H9 (cell line): ENCODE results near the gene OTUB2. TPM values are rescaled to one million over a fixed set of nuclear protein-coding genes. Genes with fewer than 3 reads are reported as not detected.

Experiments
- DNase-seq: peaks from one replicate; pipeline ENCODE4 v3.0.0-alpha.2; 2017
- H2AFZ ChIP-seq: one replicate; pipeline ENCODE4 v1.6.1; 2013; ENCODE audit warnings: mild to moderate bottlenecking, low read length, control low read depth, moderate library complexity
- H2AK5ac ChIP-seq: 2 replicates; pipeline ENCODE4 v1.6.1; 2013; ENCODE audit warnings: low read length, control low read depth, mixed read lengths; ENCODE audit not compliant: insufficient read length
- H2BK120ac ChIP-seq: one replicate; pipeline ENCODE4 v1.6.1; 2013; ENCODE audit warnings: low read depth, mild to moderate bottlenecking, low read length, control low read depth, inconsistent platforms; ENCODE audit not compliant: poor library complexity, severe bottlenecking
- H2BK12ac ChIP-seq: 2 replicates; pipeline ENCODE4 v1.6.1; 2013; ENCODE audit warnings: low read length, control low read depth, mixed read lengths, low read depth; ENCODE audit not compliant: insufficient read length
- H2BK15ac ChIP-seq: 2 replicates; pipeline ENCODE4 v1.6.1; 2013; ENCODE audit warnings: low read depth, low read length, control low read depth
- H2BK20ac ChIP-seq: one replicate; pipeline ENCODE4 v1.6.1; 2013; ENCODE audit warnings: low read depth, mild to moderate bottlenecking, low read length, control low read depth, inconsistent platforms; ENCODE audit not compliant: poor library complexity, severe bottlenecking
- H2BK5ac ChIP-seq: 2 replicates; pipeline ENCODE4 v1.6.1; 2013; ENCODE audit warnings: low read length, control low read depth, mixed read lengths; ENCODE audit not compliant: insufficient read length
- H3K14ac ChIP-seq: 2 replicates; pipeline ENCODE4 v1.6.1; 2013; ENCODE audit warnings: low read length, control low read depth; ENCODE audit not compliant: insufficient read depth
- H3K18ac ChIP-seq: 2 replicates; pipeline ENCODE4 v1.6.1; 2013; ENCODE audit warnings: low read depth, mild to moderate bottlenecking, mixed read lengths, low read length, control low read depth; ENCODE audit not compliant: insufficient read length
- H3K23ac ChIP-seq: 2 replicates; pipeline ENCODE4 v1.6.1; 2013; ENCODE audit warnings: low read length, control low read depth, mixed read lengths, low read depth; ENCODE audit not compliant: insufficient read length
- H3K23me2 ChIP-seq: 2 replicates; pipeline ENCODE4 v1.6.1; 2013; ENCODE audit warnings: low read depth, mild to moderate bottlenecking, mixed read lengths, low read length, control low read depth; ENCODE audit not compliant: insufficient read length, poor library complexity, severe bottlenecking
- H3K27ac ChIP-seq: 2 replicates; pipeline ENCODE4 v1.5.1; 2013; ENCODE audit warnings: low read length, control low read depth, mixed read lengths, low read depth; ENCODE audit not compliant: insufficient read length
- H3K27me3 ChIP-seq: 2 replicates; pipeline ENCODE4 v1.6.1; 2013; ENCODE audit warnings: low read length, control low read depth, inconsistent platforms; ENCODE audit not compliant: insufficient read depth
- H3K4ac ChIP-seq: 2 replicates; pipeline ENCODE4 v1.6.1; 2013; ENCODE audit warnings: low read depth, mild to moderate bottlenecking, control low read depth, inconsistent platforms, low read length, moderate library complexity
- H3K4me1 ChIP-seq: 2 replicates; pipeline ENCODE4 v1.6.1; 2013; ENCODE audit warnings: low read length, control low read depth, inconsistent platforms; ENCODE audit not compliant: insufficient read depth
- H3K4me2 ChIP-seq: 2 replicates; pipeline ENCODE4 v1.6.1; 2013; ENCODE audit warnings: low read length, control low read depth, mixed read lengths; ENCODE audit not compliant: insufficient read length, insufficient read depth
- H3K56ac ChIP-seq: 2 replicates; pipeline ENCODE4 v1.6.1; 2013; ENCODE audit warnings: low read depth, mild to moderate bottlenecking, mixed read lengths, low read length, control low read depth; ENCODE audit not compliant: insufficient read length
- H3K79me1 ChIP-seq: 2 replicates; pipeline ENCODE4 v1.6.1; 2013; ENCODE audit warnings: low read depth, mild to moderate bottlenecking, moderate library complexity, low read length, control low read depth, inconsistent platforms; ENCODE audit not compliant: insufficient read depth, poor library complexity, severe bottlenecking
- H3K79me2 ChIP-seq: 2 replicates; pipeline ENCODE4 v1.6.1; 2013; ENCODE audit warnings: low read length, control low read depth, inconsistent platforms; ENCODE audit not compliant: insufficient read depth
- H3K9ac ChIP-seq: 2 replicates; pipeline ENCODE4 v1.6.1; 2013; ENCODE audit warnings: low read length, control low read depth, mixed read lengths; ENCODE audit not compliant: insufficient read length; ENCODE audit errors: extremely low read depth
- H3K9me3 ChIP-seq: one replicate; pipeline ENCODE4 v1.6.1; 2013; ENCODE audit warnings: low read depth, low read length, inconsistent platforms; ENCODE audit not compliant: control insufficient read depth
- H3T11ph ChIP-seq: one replicate; pipeline ENCODE4 v1.6.1; 2013; ENCODE audit warnings: mild to moderate bottlenecking, low read length, control low read depth, inconsistent platforms
- H4K20me1 ChIP-seq: one replicate; pipeline ENCODE4 v1.6.1; 2013; ENCODE audit not compliant: control insufficient read depth, insufficient read length, insufficient read depth
- H4K5ac ChIP-seq: 2 replicates; pipeline ENCODE4 v1.6.1; 2013; ENCODE audit warnings: low read depth, mild to moderate bottlenecking, mixed read lengths, low read length, control low read depth; ENCODE audit not compliant: insufficient read length
- H4K8ac ChIP-seq: replicated peaks from 2 replicates; pipeline ENCODE4 v1.6.1; 2013; ENCODE audit warnings: low read length, control low read depth, mixed read lengths, low read depth; ENCODE audit not compliant: insufficient read length
- H4K91ac ChIP-seq: 2 replicates; pipeline ENCODE4 v1.6.1; 2013; ENCODE audit warnings: low read depth, mild to moderate bottlenecking, moderate library complexity, mixed read lengths, low read length, control low read depth; ENCODE audit not compliant: insufficient read length
- H3K27ac Mint-ChIP-seq, 3 experiments: 2 replicates in 2 of 3; 3 replicates in 1 of 3; pipeline ENCODE4 v1.8.0; 2020 to 2021; ENCODE audit warnings: mixed read lengths in 3 of 3, mild to moderate bottlenecking in 1 of 3, moderate library complexity in 1 of 3
- H3K27me3 Mint-ChIP-seq: 2 replicates; pipeline ENCODE4 v1.8.0; 2021; ENCODE audit warnings: low read depth, mild to moderate bottlenecking, moderate library complexity, mixed read lengths
- H3K36me3 Mint-ChIP-seq, 3 experiments: 2 replicates in 2 of 3; 3 replicates in 1 of 3; pipeline ENCODE4 v1.8.0; 2020 to 2021; ENCODE audit warnings: low read depth in 3 of 3, mixed read lengths in 3 of 3; ENCODE audit not compliant: insufficient read depth in 1 of 3
- H3K4me1 Mint-ChIP-seq, 2 experiments: 2 replicates each; pipeline ENCODE4 v1.8.0; 2020; ENCODE audit warnings: mixed read lengths in 2 of 2
- H3K4me3 Mint-ChIP-seq, 2 experiments: 2 replicates in 1 of 2; 3 replicates in 1 of 2; pipeline ENCODE4 v1.8.0; 2020 to 2021; ENCODE audit warnings: mild to moderate bottlenecking in 2 of 2, mixed read lengths in 2 of 2, moderate library complexity in 1 of 2
- H3K9me3 Mint-ChIP-seq, 2 experiments: 2 replicates in 1 of 2; 3 replicates in 1 of 2; pipeline ENCODE4 v1.8.0; 2020; ENCODE audit warnings: mild to moderate bottlenecking in 2 of 2, mixed read lengths in 2 of 2, moderate library complexity in 1 of 2
- WGBS: extraction: QIAGEN DNeasy Blood & Tissue Kit; methylation state at CpG from one replicate; pipeline ENCODE4 v1.1.7; 2013; ENCODE audit warnings: missing lambda C conversion rate, low lambda C conversion rate, mixed read lengths; ENCODE audit not compliant: insufficient read length; ENCODE audit errors: extremely low coverage; 5-methylcytosine and 5-hydroxymethylcytosine counted together
- total RNA-seq: library from RNA; stranded (reverse); gene quantifications from 2 replicates; pipeline ENCODE4 v1.2.1, GENCODE V29; 2021
- TF ChIP-seq, protein P1 (sequence below): fragments of 200-600 bp; sonication (generic); conservative IDR thresholded peaks from 3 replicates; pipeline ENCODE4 v1.8.0; 2021; ENCODE audit warnings: antibody characterized with exemption, mild to moderate bottlenecking

The OTUB2 gene
- total RNA-seq, 1 experiment from 2014 or later: 3.6 TPM

DNA sequence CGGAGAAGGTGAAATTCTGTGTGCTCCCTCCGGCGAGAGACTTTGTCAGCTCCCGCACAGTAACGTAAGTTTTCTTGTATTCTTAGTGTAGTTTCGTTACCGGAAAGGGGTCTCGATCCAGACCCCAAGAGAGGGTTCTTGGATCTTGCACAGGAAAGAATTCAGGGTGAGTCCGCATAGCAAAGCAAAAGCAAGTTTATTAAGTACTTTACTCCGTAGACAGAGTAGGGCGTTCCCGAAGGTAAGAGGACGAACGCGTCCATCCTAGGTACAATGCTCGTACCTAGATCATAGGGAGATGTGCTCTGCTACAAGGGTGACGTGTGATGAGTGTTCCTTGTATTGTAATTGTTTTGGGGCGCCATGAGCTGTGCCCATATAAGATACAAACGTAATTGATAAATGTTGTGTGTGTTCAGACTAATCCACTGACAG lies 55.3 kb downstream of the OTUB2 start:
- Histone ChIP-seq H3K4me2 (peak overlapping the region; percentile 92), H3K27ac (no peak overlapping the region), H2BK12ac (no peak overlapping the region), H3K27me3 (no peaks in the 10 kb centered on the region), H3K9ac (peak overlapping the region; percentile 23), H4K5ac (no peak overlapping the region), H3K79me1 (peaks cover 4% of the 10 kb centered on the region), H4K91ac (no peak overlapping the region), H3K18ac (no peak overlapping the region), H4K20me1 (peaks cover 4% of the 10 kb centered on the region), H2AFZ (peak overlapping the region; percentile 52), H2BK20ac (no peak overlapping the region), H3K23me2 (peaks cover 8% of the 10 kb centered on the region), H3T11ph (no peak overlapping the region), H3K23ac (no peak overlapping the region), H2AK5ac (no peak overlapping the region), H2BK5ac (no peak overlapping the region), H3K9me3 (no peaks in the 10 kb centered on the region), H3K4ac (no peak overlapping the region), H3K4me1 (peaks cover 2% of the 10 kb centered on the region), H2BK120ac (no peak overlapping the region), H3K56ac (no peak overlapping the region), H2BK15ac (no peak overlapping the region), H3K14ac (no peak overlapping the region), H4K8ac (no peak overlapping the region), H3K79me2 (peaks cover 36% of the 10 kb centered on the region)
- WGBS: no CpG with 5 or more reads among the region's 19 CpGs
- TF ChIP-seq, protein P1, sequence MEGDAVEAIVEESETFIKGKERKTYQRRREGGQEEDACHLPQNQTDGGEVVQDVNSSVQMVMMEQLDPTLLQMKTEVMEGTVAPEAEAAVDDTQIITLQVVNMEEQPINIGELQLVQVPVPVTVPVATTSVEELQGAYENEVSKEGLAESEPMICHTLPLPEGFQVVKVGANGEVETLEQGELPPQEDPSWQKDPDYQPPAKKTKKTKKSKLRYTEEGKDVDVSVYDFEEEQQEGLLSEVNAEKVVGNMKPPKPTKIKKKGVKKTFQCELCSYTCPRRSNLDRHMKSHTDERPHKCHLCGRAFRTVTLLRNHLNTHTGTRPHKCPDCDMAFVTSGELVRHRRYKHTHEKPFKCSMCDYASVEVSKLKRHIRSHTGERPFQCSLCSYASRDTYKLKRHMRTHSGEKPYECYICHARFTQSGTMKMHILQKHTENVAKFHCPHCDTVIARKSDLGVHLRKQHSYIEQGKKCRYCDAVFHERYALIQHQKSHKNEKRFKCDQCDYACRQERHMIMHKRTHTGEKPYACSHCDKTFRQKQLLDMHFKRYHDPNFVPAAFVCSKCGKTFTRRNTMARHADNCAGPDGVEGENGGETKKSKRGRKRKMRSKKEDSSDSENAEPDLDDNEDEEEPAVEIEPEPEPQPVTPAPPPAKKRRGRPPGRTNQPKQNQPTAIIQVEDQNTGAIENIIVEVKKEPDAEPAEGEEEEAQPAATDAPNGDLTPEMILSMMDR: no peak
- Mint-ChIP-seq H3K27me3 (no peaks in the 10 kb centered on the region), H3K4me1 (peaks cover 30 to 33% of the 10 kb centered on the region in 2 experiments), H3K27ac (peak overlapping the region; percentile 65 to 96 (median 79); a peak in 6 of 7 replicates), H3K4me3 (peak overlapping the region; percentile 99 to 100), H3K36me3 (peaks cover 29 to 35% (median 34%) of the 10 kb centered on the region in 3 experiments), H3K9me3 (peaks cover 2 to 3% of the 10 kb centered on the region in 2 experiments; a peak in 2 of 5 replicates)
- no peak for DNase-seq
